ENCODE data around the gene C1RL. TPM values are rescaled to one million over a fixed set of nuclear protein-coding genes. Genes with fewer than 3 reads are reported as not detected.
A peak's percentile ranks its signal among the peaks of the same experiment; 100 is the strongest.

Gene C1RL
- total and polyA plus RNA-seq, 4 donors: 67.5 to 188 (median 124) TPM

- no peak overlapping the region for H3K9ac ChIP-seq (ENCODE audit: low read depth in 1 of 2, low read length in 2 of 2)
- no peak for DNase-seq (ENCODE audit: low spot score)
- no peaks in the 10 kb centered on the region for H3K27me3 ChIP-seq (ENCODE audit: control insufficient read depth in 4 of 4, insufficient read depth in 4 of 4, low read length in 3 of 4)
- H3K27ac ChIP-seq (ENCODE audit: low read depth in 1 of 2, low read length in 2 of 2): no peak overlapping the region
- WGBS: 91% methylated on average over 24 of the region's 24 CpGs
- TF ChIP-seq REST (IDR thresholded peaks at IDR 0.05) (no peak), GABPA (IDR thresholded peaks at IDR 0.05 in 1 of 2, conservative IDR thresholded peaks at IDR 0.05 in 1 of 2) (no peak), ZBTB33 (IDR thresholded peaks at IDR 0.05) (no peak)
- H3K4me3 ChIP-seq (ENCODE audit: low read depth in 1 of 3, low read length in 3 of 3): no peak overlapping the region
- H3K4me1 ChIP-seq (ENCODE audit: control insufficient read depth in 4 of 4, insufficient read depth in 4 of 4, low read length in 3 of 4): peaks cover 2 to 35% (median 30%) of the 10 kb centered on the region in 4 donors
- peaks cover 3 to 11% (median 6%) of the 10 kb centered on the region in 4 donors for H3K36me3 ChIP-seq (ENCODE audit: control insufficient read depth in 4 of 4, insufficient read depth in 3 of 4, low read depth in 1 of 4, low read length in 3 of 4)
- H3K9me3 ChIP-seq (ENCODE audit: control insufficient read depth in 4 of 4, low read length in 3 of 4): no peaks in the 10 kb centered on the region
Measured at GRCh38 chr12:7156259-7157197, 47.5 kb upstream of the C1RL start.

DNA sequence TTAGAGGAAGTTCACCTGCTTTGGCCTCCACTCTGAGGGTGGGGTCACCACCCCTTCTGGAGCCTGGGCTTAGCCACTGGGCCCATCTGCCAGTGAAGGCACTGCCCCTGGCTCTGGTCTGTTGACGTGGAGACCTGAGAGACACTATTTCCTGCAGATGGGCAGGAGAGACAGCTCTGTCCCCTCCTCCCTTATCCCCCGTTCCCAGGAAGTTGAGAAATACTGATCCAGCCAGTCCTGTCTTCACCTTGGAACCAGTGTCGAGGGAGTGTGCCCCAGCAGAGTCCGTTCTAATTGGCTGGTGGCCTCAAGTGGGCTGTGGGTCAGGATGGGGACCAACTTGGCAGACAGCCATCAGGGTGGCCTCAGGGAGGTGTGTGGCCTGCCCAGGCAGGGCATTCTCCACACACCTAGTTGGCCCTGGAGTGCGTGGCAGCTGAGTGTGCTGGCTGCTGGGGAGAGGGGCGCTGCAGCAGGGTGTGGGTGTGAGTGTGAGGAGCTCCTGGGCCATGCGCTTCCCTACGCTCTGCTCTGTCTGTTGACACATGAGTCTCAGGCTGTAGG is 46.5 kb upstream of the C1RL start:
- H3K36me3 ChIP-seq (ENCODE audit: control insufficient read depth in 4 of 4, insufficient read depth in 3 of 4, low read depth in 1 of 4, low read length in 3 of 4): peaks cover 4 to 11% (median 7%) of the 10 kb centered on the region in 4 donors
- TF ChIP-seq NR2F2 (IDR thresholded peaks at IDR 0.05): no peak
- TF ChIP-seq, protein P1, sequence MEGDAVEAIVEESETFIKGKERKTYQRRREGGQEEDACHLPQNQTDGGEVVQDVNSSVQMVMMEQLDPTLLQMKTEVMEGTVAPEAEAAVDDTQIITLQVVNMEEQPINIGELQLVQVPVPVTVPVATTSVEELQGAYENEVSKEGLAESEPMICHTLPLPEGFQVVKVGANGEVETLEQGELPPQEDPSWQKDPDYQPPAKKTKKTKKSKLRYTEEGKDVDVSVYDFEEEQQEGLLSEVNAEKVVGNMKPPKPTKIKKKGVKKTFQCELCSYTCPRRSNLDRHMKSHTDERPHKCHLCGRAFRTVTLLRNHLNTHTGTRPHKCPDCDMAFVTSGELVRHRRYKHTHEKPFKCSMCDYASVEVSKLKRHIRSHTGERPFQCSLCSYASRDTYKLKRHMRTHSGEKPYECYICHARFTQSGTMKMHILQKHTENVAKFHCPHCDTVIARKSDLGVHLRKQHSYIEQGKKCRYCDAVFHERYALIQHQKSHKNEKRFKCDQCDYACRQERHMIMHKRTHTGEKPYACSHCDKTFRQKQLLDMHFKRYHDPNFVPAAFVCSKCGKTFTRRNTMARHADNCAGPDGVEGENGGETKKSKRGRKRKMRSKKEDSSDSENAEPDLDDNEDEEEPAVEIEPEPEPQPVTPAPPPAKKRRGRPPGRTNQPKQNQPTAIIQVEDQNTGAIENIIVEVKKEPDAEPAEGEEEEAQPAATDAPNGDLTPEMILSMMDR (IDR thresholded peaks at IDR 0.05; ENCODE audit: low read depth, low read length, missing input control): no peak
- TF ChIP-seq ATF3 (IDR thresholded peaks at IDR 0.05): no peak
- TF ChIP-seq TAF1 (conservative IDR thresholded peaks at IDR 0.05): no peak
- peak; percentile 30 for TF ChIP-seq SP1 (IDR thresholded peaks at IDR 0.05)
- no peak for TF ChIP-seq REST (IDR thresholded peaks at IDR 0.05)
- peak in 1 of 2 donors; percentile 66 for TF ChIP-seq HNF4A (conservative IDR thresholded peaks at IDR 0.05)
- peak in 1 of 2 donors; percentile 73 for TF ChIP-seq RXRA (IDR thresholded peaks at IDR 0.05)
- peak in 1 of 2 donors; percentile 71 for TF ChIP-seq GABPA (IDR thresholded peaks at IDR 0.05 in 1 of 2, conservative IDR thresholded peaks at IDR 0.05 in 1 of 2)
- peak; percentile 25 for TF ChIP-seq FOXA2 (IDR thresholded peaks at IDR 0.05)
- peak in 1 of 2 donors; percentile 24 for TF ChIP-seq JUND (IDR thresholded peaks at IDR 0.05)
- DNase-seq (ENCODE audit: low spot score): no peak
- no peak overlapping the region for H3K9ac ChIP-seq (ENCODE audit: low read depth in 1 of 2, low read length in 2 of 2)
- H3K9me3 ChIP-seq (ENCODE audit: control insufficient read depth in 4 of 4, low read length in 3 of 4): no peaks in the 10 kb centered on the region
- H3K27ac ChIP-seq (ENCODE audit: low read depth in 1 of 2, low read length in 2 of 2): peak overlapping the region in 1 of 2 donors; percentile 25
- no peaks in the 10 kb centered on the region for H3K27me3 ChIP-seq (ENCODE audit: control insufficient read depth in 4 of 4, insufficient read depth in 4 of 4, low read length in 3 of 4)
- no peak overlapping the region for H3K4me3 ChIP-seq (ENCODE audit: low read depth in 1 of 3, low read length in 3 of 3)
- peaks cover 2 to 39% (median 36%) of the 10 kb centered on the region in 4 donors for H3K4me1 ChIP-seq (ENCODE audit: control insufficient read depth in 4 of 4, insufficient read depth in 4 of 4, low read length in 3 of 4)
- WGBS: 43% methylated on average over 8 of the region's 8 CpGs
